Activated naive CD8-positive, alpha-beta T cell (primary cell): ENCODE data around the gene SPATA2.

Source experiments
- H3K27ac Mint-ChIP-seq: one replicate; pipeline ENCODE4 v1.8.0; 2021; ENCODE audit warnings: mixed read lengths
- H3K27me3 Mint-ChIP-seq: one replicate; pipeline ENCODE4 v1.8.0; 2021; ENCODE audit warnings: mixed read lengths
- H3K36me3 Mint-ChIP-seq: one replicate; pipeline ENCODE4 v1.8.0; 2021; ENCODE audit warnings: mixed read lengths
- H3K4me1 Mint-ChIP-seq: one replicate; pipeline ENCODE4 v1.8.0; 2021; ENCODE audit warnings: low read depth, mixed read lengths
- H3K4me3 Mint-ChIP-seq: one replicate; pipeline ENCODE4 v1.8.0; 2021; ENCODE audit warnings: mild to moderate bottlenecking, mixed read lengths
- H3K9me3 Mint-ChIP-seq: one replicate; pipeline ENCODE4 v1.8.0; 2021; ENCODE audit warnings: low read depth, mixed read lengths

The SPATA2 gene

DNA sequence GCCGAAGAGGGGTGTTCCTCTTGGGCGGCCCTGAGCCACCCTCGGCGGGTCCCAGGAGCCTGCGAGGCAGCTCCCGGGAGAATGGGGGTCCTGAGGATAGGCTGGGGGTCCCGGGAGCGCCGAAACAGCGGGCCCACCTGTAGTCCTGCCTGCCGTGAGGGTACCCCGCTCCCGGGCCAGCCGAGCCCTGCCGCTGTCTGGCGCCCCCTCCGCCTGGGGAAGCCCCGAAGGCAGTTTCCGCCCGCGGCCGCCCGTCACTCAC is 280 bp downstream of the SPATA2 start:
- Mint-ChIP-seq H3K4me1 (peaks cover 38% of the 10 kb centered on the region), H3K27me3 (no peaks in the 10 kb centered on the region), H3K4me3 (peak overlapping the region; percentile 100), H3K27ac (peak overlapping the region; percentile 73), H3K9me3 (no peaks in the 10 kb centered on the region), H3K36me3 (no peaks in the 10 kb centered on the region)

DNA sequence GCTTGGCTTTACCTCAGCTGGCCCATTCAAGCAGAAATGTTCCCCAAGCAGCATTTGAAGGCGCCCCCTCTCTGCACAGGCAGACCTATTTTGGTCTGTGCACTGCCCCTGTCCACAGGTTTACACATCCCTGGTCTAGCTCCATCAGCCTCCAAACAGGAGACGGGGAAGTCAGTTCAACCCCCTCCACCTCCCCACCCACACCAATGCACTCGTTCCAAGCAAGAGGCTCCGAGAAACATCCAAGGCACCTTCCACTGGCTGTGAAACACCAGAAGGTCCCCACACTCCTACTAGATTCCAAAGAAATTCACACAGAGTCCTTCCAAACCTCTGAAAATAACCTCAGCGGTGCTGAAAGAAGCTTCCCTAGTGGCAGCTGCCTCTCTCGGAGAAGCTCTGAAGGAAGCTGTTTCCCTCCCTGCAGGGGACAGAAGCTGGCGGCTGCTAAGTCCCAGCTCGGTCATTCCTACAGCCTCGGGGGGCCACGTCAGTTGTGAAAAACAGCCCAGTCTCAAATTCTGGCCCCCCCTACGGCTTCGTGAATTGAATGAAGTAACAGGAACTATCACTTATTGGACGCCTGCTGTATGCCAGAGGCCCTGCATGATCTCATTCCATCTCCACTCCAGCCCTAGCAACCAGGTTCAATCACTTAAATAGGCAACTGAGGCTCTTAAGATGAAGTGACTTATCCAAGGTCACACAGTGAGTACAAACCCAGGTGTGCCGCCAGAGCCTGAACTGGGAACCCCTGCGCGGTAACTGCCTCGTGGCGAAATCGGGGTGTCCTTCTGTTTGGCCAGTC is 815 bp downstream of the SPATA2 start:
- H3K9me3 Mint-ChIP-seq, result no peaks in the 10 kb centered on the region
- peak overlapping the region; percentile 73 for H3K27ac Mint-ChIP-seq
- no peaks in the 10 kb centered on the region for H3K36me3 Mint-ChIP-seq
- no peaks in the 10 kb centered on the region for H3K27me3 Mint-ChIP-seq
- H3K4me3 Mint-ChIP-seq, result peak overlapping the region; percentile 100
- peaks cover 38% of the 10 kb centered on the region for H3K4me1 Mint-ChIP-seq

DNA sequence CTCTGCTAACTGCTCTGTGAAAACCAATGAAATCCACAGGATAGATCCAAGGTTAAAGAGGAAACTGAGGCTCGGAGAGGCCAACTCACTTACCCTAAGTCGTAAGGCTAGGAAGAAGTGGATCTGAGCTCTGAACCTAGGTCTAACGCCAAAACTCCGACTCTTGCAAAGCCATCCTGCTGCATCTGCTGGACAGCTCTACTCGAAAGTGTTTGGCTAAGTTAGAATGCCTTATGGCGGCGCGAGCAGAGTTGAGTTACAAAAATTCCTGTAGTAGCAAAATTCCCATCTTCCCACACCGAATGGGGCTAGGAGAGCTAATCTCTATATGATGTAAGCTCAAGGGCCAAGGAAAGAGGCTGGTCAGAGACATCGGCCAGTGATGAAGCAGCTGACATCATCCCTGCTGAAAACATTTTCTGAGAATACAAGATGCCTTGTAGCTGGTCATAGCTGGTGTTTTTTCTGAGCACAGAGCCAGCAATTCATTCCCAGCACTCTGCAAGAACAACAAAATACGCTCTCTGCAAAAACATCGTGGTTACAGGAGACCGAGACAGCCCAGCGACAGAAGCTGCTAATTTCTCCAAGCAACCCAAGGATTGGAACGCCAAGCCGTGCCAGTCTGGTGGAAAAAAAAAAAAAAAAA is 1.8 kb downstream of the SPATA2 start:
- H3K27me3 Mint-ChIP-seq, result no peaks in the 10 kb centered on the region
- H3K36me3 Mint-ChIP-seq, result no peaks in the 10 kb centered on the region
- no peak overlapping the region for H3K27ac Mint-ChIP-seq
- peaks cover 38% of the 10 kb centered on the region for H3K4me1 Mint-ChIP-seq
- no peaks in the 10 kb centered on the region for H3K9me3 Mint-ChIP-seq
- H3K4me3 Mint-ChIP-seq, result peak overlapping the region; percentile 100

DNA sequence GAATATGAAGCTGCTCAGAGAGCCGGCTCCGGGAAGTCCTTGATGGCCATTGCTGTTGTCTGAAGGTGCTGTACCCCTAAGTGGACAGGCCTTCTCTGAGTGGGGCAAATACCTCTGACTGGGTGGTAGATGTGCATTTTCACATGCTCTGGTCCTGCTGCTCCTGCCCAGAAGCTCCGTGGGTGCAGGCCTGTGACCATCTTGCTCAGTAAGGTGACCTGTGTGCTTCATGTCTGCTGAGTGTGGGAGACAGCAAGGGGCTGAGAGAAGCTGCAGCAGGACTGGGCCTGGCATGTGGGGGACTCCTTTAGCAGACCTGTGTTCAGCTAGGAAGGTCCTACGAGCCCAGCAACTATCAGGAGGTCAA is 5.0 kb downstream of the SPATA2 start:
- H3K9me3 Mint-ChIP-seq, result no peaks in the 10 kb centered on the region
- peaks cover 7% of the 10 kb centered on the region for H3K36me3 Mint-ChIP-seq
- H3K4me3 Mint-ChIP-seq, result no peak overlapping the region
- no peaks in the 10 kb centered on the region for H3K27me3 Mint-ChIP-seq
- no peak overlapping the region for H3K27ac Mint-ChIP-seq
- peaks cover 29% of the 10 kb centered on the region for H3K4me1 Mint-ChIP-seq

DNA sequence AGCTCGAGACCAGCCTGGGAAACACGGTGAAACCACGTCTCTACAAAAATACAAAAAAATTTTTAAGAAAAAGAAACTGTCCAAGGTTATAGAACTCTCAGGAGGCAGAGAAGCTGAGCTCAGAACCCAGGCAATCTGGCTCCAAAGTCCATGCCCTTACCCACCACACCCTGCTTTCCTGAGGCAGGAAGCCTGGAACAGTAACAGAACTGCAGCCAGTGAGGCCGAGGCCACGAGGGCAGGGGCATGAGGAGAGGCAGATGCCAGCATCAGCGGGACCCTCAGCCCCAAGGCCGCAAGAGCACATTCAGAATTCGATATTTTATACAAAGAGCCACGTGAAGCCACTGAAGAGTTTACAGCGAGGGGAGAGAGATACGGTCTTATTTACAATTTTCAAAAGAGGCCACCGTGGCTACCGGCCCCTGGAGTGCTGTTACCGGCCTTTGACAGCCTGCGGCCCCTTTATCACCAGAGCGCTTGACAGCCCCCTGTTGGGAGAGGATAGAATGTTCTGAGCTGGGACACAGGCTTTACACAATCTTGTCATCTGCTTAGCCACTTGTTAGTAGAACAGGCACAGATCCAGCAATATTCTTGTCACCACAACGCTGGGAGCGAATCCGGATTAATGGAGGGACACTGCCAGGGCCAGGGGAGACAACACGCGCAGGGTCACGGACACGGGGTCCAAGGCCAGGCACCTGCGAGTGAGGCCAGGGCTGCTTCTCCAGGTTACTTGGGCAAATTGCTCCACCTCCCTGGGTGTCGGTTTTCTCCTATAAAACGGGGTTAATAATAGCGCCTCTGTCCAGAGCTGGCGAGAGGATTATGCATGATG is 5.6 kb downstream of the SPATA2 start:
- H3K27me3 Mint-ChIP-seq, result no peaks in the 10 kb centered on the region
- H3K4me1 Mint-ChIP-seq, result peaks cover 28% of the 10 kb centered on the region
- H3K4me3 Mint-ChIP-seq, result no peak overlapping the region
- peaks cover 7% of the 10 kb centered on the region for H3K36me3 Mint-ChIP-seq
- no peaks in the 10 kb centered on the region for H3K9me3 Mint-ChIP-seq
- H3K27ac Mint-ChIP-seq, result no peak overlapping the region

DNA sequence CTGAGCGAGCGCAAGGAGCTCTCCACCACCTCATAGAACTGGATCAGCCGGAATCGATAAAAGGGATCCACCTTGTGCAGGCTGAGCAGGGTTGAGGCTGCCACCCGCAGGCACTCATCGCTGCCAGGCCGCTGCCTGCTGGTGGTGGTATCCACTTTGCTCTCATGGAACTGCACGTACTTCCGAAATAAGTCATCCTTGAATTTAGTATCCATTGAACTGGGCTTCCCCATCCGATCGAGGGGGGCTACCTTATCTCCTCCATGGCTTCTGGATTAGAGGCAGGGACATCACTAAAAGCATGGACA is 7.1 kb downstream of the SPATA2 start:
- no peaks in the 10 kb centered on the region for H3K9me3 Mint-ChIP-seq
- H3K36me3 Mint-ChIP-seq, result peaks cover 7% of the 10 kb centered on the region

DNA sequence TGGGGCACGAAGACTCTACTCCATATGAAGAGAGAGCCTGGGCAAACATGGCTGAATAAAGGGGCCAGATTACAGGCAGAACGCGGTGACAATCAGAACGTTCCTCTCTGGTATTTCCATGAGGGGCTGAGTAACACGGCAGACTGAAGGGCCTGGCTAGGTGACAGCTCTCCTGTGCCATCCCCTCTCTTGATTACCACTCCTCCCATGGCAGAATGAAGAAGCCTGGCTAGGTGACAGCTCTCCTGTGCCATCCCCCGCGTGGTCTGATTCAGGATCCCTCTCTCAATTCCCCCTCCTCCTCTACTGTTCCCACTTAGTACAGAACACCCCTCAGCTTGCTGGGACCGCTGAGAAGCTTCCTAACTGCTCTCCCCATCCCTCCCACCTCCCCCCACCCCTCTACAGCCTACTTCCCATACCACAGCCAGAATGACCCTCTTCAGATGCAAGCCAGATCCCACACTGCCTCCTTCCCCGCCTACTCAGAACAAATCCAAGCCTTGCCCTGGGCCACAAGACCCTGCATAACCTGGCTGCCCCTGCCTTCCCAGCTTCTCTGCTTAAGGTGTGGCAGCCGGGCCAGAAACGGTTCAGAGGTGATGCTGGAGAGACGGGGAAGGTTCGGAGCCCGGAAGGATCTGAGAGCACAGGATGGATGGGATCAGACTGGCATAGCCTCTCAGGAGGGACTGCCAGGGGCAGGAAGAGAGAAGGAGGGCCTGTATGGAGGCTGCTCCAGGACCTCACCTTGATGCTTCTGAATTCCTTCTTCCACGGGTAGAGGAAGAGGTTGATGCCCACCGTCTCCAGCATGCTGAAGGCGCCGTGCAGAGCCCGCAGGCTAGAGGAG is 7.7 kb downstream of the SPATA2 start:
- Mint-ChIP-seq H3K4me1 (peaks cover 11% of the 10 kb centered on the region), H3K4me3 (no peak overlapping the region), H3K36me3 (peaks cover 7% of the 10 kb centered on the region), H3K27me3 (no peaks in the 10 kb centered on the region), H3K27ac (no peak overlapping the region), H3K9me3 (no peaks in the 10 kb centered on the region)

More for the DNA sequence above, 7.1 kb downstream of the SPATA2 start:
- H3K4me3 Mint-ChIP-seq, result no peak overlapping the region
- no peaks in the 10 kb centered on the region for H3K27me3 Mint-ChIP-seq
- H3K4me1 Mint-ChIP-seq, result peaks cover 13% of the 10 kb centered on the region
- no peak overlapping the region for H3K27ac Mint-ChIP-seq

DNA sequence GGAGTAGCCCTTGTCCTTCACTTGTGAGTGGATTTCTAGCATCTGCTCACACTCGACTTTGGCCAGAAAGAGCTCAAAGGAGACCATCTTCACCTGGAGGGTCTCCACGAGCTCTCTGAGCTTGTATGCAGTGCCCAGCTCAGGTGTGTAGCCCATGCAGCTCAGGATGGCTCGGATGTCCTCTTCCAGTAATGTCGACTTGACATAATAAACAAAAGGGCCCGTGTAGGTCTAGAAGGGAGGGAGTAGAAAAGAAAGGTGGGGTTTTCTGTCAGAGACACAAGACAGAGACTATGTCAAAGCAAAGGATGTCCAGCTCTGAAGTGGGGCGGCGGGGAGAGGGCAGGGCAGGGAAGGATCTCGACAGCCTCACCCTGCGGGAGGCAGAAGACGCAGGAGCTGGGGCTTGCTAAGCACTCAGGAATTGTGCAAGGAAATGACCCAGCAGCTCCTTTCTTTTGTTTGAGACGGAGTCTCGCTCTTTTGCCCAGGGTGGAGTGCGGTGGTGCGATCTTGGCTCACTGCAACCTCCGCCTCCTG is 8.6 kb downstream of the SPATA2 start:
- Mint-ChIP-seq H3K27me3 (no peaks in the 10 kb centered on the region), H3K36me3 (peaks cover 7% of the 10 kb centered on the region), H3K27ac (no peak overlapping the region), H3K4me3 (no peak overlapping the region), H3K4me1 (peaks cover 6% of the 10 kb centered on the region), H3K9me3 (no peaks in the 10 kb centered on the region)

DNA sequence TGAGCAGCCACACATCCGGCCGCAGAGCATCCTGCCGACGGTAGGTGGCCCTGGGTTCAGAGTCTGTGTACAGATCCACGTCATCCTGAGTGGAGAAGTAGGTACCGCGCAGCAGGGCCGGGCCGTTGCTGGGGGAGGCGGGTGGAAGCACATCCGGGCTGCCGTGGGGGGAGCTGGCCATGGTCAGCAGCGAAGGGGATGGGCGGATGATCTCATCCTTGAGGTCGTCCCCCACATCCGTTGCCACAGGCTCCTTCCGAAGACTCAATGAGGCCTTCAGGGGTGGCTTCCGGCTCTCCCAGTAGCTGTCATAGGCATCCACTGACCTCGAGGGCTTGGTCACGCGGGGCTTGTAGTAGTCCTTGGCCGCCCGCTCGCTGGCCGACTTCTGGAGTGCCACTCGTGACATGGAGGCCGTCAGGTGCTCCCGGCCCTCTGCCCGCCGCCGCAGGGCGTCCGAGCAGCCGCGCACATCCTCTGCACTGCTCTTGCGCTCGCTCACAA is 9.2 kb downstream of the SPATA2 start:
- Mint-ChIP-seq H3K4me1 (peaks cover 6% of the 10 kb centered on the region), H3K36me3 (peaks cover 7% of the 10 kb centered on the region)

DNA sequence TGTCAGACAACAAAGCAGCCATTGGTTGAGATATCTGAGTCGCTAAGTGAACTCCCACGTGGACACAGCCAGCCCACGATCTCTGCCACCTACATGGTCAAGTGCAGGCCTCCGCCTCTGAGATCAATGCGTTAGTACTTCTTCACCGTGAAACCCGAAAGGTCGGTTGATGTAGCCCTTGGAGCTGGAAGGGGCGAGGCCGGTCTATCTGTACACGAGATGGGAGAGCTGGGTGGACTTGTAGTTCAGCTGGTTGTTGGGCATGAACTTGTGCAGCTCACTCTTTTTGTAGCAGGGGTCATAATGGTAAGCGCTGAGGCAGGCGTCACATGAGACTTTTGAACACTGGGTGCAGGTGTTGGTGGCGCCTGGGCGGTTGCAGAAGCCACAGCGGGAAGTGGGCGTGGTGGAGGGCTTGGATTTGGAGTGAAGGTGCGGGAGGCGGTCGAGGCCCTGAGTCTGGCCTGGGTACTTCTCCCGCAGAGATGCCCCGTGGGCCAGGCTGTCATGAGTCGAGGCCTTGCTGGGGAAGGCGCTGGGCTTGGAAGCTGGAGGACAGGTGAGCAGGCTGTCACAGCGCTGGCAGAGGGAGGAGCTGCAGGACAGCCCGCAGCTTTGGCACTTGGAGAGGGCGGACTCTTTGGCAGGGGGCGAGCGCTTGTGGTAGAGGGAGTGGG is 9.8 kb downstream of the SPATA2 start:
- peaks cover 7% of the 10 kb centered on the region for H3K36me3 Mint-ChIP-seq
- no peaks in the 10 kb centered on the region for H3K27me3 Mint-ChIP-seq
- no peak overlapping the region for H3K4me3 Mint-ChIP-seq
- no peaks in the 10 kb centered on the region for H3K9me3 Mint-ChIP-seq
- peaks cover 3% of the 10 kb centered on the region for H3K4me1 Mint-ChIP-seq
- no peak overlapping the region for H3K27ac Mint-ChIP-seq

More for the DNA sequence above, 9.2 kb downstream of the SPATA2 start:
- H3K27ac Mint-ChIP-seq, result no peak overlapping the region
- H3K27me3 Mint-ChIP-seq, result no peaks in the 10 kb centered on the region
- no peaks in the 10 kb centered on the region for H3K9me3 Mint-ChIP-seq
- H3K4me3 Mint-ChIP-seq, result no peak overlapping the region

DNA sequence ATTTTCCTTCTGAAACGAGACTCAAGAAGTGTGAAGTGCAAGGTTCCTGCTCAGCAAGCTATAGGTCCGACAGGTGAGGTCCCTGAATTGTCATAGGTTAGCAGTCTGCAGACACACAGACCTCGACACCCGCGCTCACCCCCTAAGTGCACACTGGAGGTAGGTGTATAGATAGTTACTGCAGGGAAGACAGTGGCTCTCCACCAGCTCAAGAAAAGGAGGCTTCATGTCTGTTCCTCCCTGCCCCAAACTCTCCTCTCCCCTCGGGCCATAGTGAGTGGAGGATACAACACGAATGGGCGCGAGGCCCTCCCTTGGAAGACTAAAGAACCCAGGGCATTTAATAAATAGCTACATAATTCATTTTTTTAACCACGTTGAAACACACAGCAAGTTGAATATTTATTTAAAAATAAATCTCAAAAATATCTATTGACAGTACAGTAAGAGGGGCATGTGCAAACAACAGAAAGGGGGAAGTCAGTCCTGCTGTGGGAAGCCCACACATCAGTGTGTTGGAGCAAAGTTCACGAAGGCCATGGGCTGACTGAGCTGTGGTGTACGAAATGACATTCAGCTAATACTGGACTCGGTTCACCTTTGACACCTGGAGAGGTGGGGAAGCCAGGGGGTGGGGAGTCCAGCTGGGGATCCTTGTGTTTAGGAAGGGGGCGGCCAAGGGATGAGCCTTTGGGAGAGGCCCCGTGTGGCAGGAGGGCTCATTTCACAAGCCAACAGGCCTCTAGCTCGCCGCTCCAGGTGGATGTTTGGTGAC is 10.7 kb downstream of the SPATA2 start:
- H3K36me3 Mint-ChIP-seq, result peaks cover 7% of the 10 kb centered on the region
- no peak overlapping the region for H3K27ac Mint-ChIP-seq
- H3K4me1 Mint-ChIP-seq, result peaks cover 3% of the 10 kb centered on the region
- H3K4me3 Mint-ChIP-seq, result no peak overlapping the region
- no peaks in the 10 kb centered on the region for H3K9me3 Mint-ChIP-seq
- no peaks in the 10 kb centered on the region for H3K27me3 Mint-ChIP-seq

DNA sequence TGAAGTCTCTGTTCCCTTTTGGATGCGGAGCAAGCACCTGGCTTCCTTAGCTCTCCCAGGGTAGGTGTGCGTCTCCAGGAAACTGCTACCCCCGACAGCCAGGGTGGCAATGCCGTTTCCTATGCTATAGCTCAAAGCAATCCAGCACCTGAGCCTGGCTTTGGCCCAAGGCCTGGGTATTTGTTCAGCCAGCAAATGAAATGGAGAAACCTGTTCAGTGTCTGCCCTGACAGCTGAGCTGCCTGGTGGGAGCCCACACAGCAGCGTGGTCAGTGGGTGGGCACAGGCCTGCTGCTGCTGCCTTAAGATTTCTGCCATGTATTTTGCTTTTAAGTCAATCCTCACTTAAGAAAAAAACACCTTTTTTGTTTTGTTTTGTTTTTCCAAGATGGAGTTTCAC is 13.7 kb downstream of the SPATA2 start:
- Mint-ChIP-seq H3K4me3 (no peak overlapping the region), H3K4me1 (peaks cover 3% of the 10 kb centered on the region), H3K9me3 (no peaks in the 10 kb centered on the region), H3K36me3 (peaks cover 9% of the 10 kb centered on the region), H3K27me3 (no peaks in the 10 kb centered on the region), H3K27ac (no peak overlapping the region)

DNA sequence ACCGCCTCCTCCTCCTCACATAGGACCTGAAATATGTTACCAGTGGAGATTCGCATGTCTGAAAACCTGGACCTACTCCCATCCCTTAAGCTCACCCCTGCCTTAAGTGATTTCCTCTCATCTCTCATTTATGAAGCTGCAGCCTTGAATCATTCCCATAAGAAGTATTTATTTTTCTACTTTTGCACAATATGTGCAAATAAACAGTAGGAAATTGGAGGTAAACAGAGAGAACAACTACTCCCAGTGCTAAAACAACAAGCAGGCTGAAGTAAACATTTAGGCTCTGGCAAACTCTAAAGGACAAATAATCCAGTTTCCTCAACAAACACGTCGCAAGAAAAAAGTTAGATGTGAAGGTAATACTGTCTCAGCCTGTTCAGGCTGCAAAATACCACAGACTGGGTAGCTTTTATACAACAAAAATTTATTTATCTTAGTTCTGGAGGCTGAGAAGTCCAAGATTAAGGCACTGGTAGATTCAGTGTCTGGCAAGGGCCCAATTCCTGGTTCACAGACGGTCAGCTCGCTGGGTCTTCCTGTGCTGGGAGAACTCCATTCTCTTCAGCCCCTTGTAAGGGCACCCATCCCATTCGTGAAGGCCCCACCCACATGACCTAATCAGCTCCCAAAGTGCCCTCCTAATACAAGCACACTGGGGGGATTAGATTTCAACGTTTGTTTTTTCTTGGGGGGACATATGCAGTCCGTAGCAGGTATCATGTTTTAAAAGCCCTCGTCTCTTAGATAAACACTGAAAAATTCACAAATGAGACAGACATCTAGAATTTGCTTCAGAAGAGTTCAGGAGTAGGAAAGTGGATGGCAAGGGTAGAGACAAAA is 15.6 kb downstream of the SPATA2 start:
- Mint-ChIP-seq H3K27ac (no peak overlapping the region), H3K4me1 (no peaks in the 10 kb centered on the region), H3K4me3 (no peak overlapping the region), H3K9me3 (no peaks in the 10 kb centered on the region), H3K27me3 (no peaks in the 10 kb centered on the region), H3K36me3 (peaks cover 3% of the 10 kb centered on the region)
